Mammary epithelial cell (primary cell): ENCODE results near the gene STARD10.

Experiments
- EZH2 ChIP-seq: IDR thresholded peaks from 2 replicates; pipeline ENCODE4 v1.6.1; 2012; ENCODE audit warnings: low read length, inconsistent platforms, borderline replicate concordance
- TF ChIP-seq, protein P1 (sequence below), 2 donors: IDR thresholded peaks in 1 of 2; conservative IDR thresholded peaks in 1 of 2; 2 replicates each; pipeline ENCODE4 v1.5.1; 2011 to 2012; ENCODE audit warnings: inconsistent platforms in 2 of 2, low read length in 2 of 2, mild to moderate bottlenecking in 2 of 2, control low read depth in 1 of 2, low read depth in 1 of 2; ENCODE audit not compliant: insufficient read depth in 1 of 2; ENCODE audit errors: extremely low read depth in 1 of 2

DNA sequence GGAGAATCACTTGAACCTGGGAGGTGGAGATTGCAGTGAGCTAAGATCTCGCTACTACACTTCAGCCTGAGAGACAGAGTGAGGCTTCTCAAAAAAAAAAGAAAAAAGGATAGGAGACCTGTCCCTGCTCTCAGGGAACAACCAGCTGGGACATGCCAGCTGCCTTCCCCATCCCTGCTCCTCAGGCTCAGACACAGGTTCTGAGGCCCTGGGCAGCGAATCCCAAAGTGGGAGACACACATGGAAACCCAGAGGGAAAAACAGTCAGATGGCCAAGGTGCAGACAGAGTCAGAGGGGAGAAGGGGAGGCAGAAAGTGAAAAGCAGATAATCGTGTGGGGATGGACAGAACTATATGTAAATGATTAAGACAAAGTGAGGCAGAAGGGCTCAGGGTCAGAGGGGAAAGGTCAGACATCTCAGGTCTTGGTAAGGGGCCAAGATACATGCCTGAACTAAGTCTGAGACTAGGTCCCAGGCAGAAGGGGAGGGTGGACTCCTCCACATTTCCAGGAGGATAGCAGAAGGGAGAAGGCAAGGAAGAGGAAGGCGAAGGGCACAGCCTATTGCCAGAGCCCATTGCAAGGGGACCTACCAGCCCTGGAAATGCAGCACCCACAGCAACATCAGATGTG lies 14.2 kb downstream of the STARD10 start:
- TF ChIP-seq, protein P1, sequence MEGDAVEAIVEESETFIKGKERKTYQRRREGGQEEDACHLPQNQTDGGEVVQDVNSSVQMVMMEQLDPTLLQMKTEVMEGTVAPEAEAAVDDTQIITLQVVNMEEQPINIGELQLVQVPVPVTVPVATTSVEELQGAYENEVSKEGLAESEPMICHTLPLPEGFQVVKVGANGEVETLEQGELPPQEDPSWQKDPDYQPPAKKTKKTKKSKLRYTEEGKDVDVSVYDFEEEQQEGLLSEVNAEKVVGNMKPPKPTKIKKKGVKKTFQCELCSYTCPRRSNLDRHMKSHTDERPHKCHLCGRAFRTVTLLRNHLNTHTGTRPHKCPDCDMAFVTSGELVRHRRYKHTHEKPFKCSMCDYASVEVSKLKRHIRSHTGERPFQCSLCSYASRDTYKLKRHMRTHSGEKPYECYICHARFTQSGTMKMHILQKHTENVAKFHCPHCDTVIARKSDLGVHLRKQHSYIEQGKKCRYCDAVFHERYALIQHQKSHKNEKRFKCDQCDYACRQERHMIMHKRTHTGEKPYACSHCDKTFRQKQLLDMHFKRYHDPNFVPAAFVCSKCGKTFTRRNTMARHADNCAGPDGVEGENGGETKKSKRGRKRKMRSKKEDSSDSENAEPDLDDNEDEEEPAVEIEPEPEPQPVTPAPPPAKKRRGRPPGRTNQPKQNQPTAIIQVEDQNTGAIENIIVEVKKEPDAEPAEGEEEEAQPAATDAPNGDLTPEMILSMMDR (conservative IDR thresholded peaks at IDR 0.05 in 1 of 2, IDR thresholded peaks at IDR 0.05 in 1 of 2; ENCODE audit: extremely low read depth in 1 of 2, insufficient read depth in 1 of 2, low read depth in 1 of 2, low read length in 2 of 2), result no peak
- TF ChIP-seq EZH2, result no peak
